GM12878 (cell line): ENCODE data around the gene OS9. TPM values are rescaled to one million over a fixed set of nuclear protein-coding genes. Genes with fewer than 3 reads are reported as not detected.

Experiments
- ATAC-seq: fragments of 200-7000 bp; cut with Tn5 transposase; 3 replicates; pipeline ENCODE4 v1.9.1; 2020; ENCODE audit warnings: mild to moderate bottlenecking, moderate library complexity
- BruUV-seq: library from RNA; stranded (reverse); fragments of 400-500 nt; replicated peaks from 2 replicates; lab custom pipeline; 2021; lab: Mats Ljungman, UMichigan
- CTCF ChIA-PET: fragments of 300-600 bp; sonication (Branson Sonifier 250); formaldehyde crosslinking; extraction: SDS; loops from one replicate; lab custom pipeline; 2021; ENCODE audit warnings: inconsistent platforms; lab: Yijun Ruan, JAX
- POLR2A ChIA-PET: fragments of 350-600 bp; formaldehyde crosslinking; extraction: SDS; loops from one replicate; lab custom pipeline; 2021; ENCODE audit warnings: inconsistent platforms; lab: Charles Lee
- RAD21 ChIA-PET: fragments of 300-600 bp; sonication (Branson Sonifier 250); formaldehyde crosslinking; loops from one replicate; lab custom pipeline; 2023; ENCODE audit warnings: antibody characterized with exemption; ENCODE audit not compliant: unreplicated experiment; lab: Charles Lee
- SMC1A ChIA-PET: fragments of 300-600 bp; sonication (Branson Sonifier 250); formaldehyde crosslinking; loops from one replicate; lab custom pipeline; 2023; ENCODE audit not compliant: unreplicated experiment, uncharacterized antibody; lab: Charles Lee
- DNase-seq: peaks from one replicate; pipeline ENCODE4 v3.0.0-alpha.2; 2011; ENCODE audit warnings: low read depth, low spot score
- FAIRE-seq: peaks from 3 replicates; lab custom pipeline; 2011; peaks lifted over from hg19 to GRCh38; lab: Jason Lieb, UNC
- H2AFZ ChIP-seq: 2 replicates; pipeline ENCODE4 v1.6.0; 2011; ENCODE audit warnings: low read depth, low read length, control low read depth; ENCODE audit not compliant: control insufficient read depth
- H3K27ac ChIP-seq: 2 replicates; pipeline ENCODE4 v1.5.1; 2011; ENCODE audit warnings: control low read depth; ENCODE audit not compliant: control insufficient read depth, insufficient read depth
- H3K27me3 ChIP-seq, 2 experiments: replicated peaks in 1 of 2; 2 replicates each; pipeline versions ENCODE4 v1.6.0 to v1.6.1; 2011; ENCODE audit warnings: low read length in 1 of 2; ENCODE audit not compliant: control insufficient read depth in 2 of 2, insufficient read depth in 2 of 2
- H3K36me3 ChIP-seq, 2 experiments: 2 replicates each; pipeline ENCODE4 v1.5.1; 2011; ENCODE audit warnings: low read length in 1 of 2; ENCODE audit not compliant: control insufficient read depth in 2 of 2, insufficient read depth in 2 of 2
- H3K4me1 ChIP-seq: 2 replicates; pipeline ENCODE4 v1.6.1; 2011; ENCODE audit warnings: mild to moderate bottlenecking, low read length, moderate library complexity, mixed read lengths; ENCODE audit not compliant: control insufficient read depth, insufficient read depth
- H3K4me2 ChIP-seq: 2 replicates; pipeline ENCODE4 v1.6.0; 2011; ENCODE audit warnings: control low read depth; ENCODE audit not compliant: control insufficient read depth, insufficient read depth
- H3K4me3 ChIP-seq: fragments of 200-600 bp; sonication (generic); 2 replicates; pipeline ENCODE4 v1.5.1; 2016
- H3K79me2 ChIP-seq: 2 replicates; pipeline ENCODE4 v1.6.0; 2011; ENCODE audit warnings: low read length; ENCODE audit not compliant: control insufficient read depth, insufficient read depth
- H3K9ac ChIP-seq: 2 replicates; pipeline ENCODE4 v1.8.0; 2011; ENCODE audit warnings: low read length, control low read depth, mixed read lengths; ENCODE audit not compliant: control insufficient read depth, insufficient read depth
- H3K9me3 ChIP-seq: replicated peaks from 3 replicates; pipeline ENCODE4 v1.5.1; 2011; ENCODE audit warnings: mild to moderate bottlenecking, low read length; ENCODE audit not compliant: control insufficient read depth, insufficient read depth
- H4K20me1 ChIP-seq: 2 replicates; pipeline ENCODE4 v1.6.0; 2011; ENCODE audit not compliant: control insufficient read depth, insufficient read depth
- CBFB ChIP-seq: IDR thresholded peaks from 2 replicates; pipeline ENCODE4 v1.6.1; 2016; ENCODE audit warnings: antibody characterized with exemption, low read depth
- ESRRA ChIP-seq: IDR thresholded peaks from 2 replicates; pipeline ENCODE4 v1.6.1; 2012; ENCODE audit warnings: mild to moderate bottlenecking, low read length, improper control_type of control experiment
- IKZF2 ChIP-seq, 2 experiments: fragments of 450-650 bp; IDR thresholded peaks; 2 replicates each; pipeline ENCODE4 v1.6.1; 2017; ENCODE audit warnings: mild to moderate bottlenecking in 2 of 2, moderate library complexity in 2 of 2
- MAX ChIP-seq: IDR thresholded peaks from 2 replicates; pipeline ENCODE4 v1.6.1; 2012; ENCODE audit warnings: low read depth, low read length, improper control_type of control experiment
- MXI1 ChIP-seq: fragments of 150-350 bp; IDR thresholded peaks from 2 replicates; pipeline ENCODE4 v1.6.1; 2011; ENCODE audit warnings: low read depth, mild to moderate bottlenecking, inconsistent platforms, low read length, improper control_type of control experiment
- MYC ChIP-seq: IDR thresholded peaks from 2 replicates; pipeline ENCODE4 v1.6.1; 2011; ENCODE audit warnings: mild to moderate bottlenecking, low read length, moderate library complexity, inconsistent platforms; ENCODE audit not compliant: insufficient read depth, insufficient replicate concordance, insufficient read length, severe bottlenecking
- NR2F1 ChIP-seq: fragments of 450-650 bp; conservative IDR thresholded peaks from 2 replicates; pipeline ENCODE4 v1.6.1; 2017; ENCODE audit warnings: mild to moderate bottlenecking
- RUNX3 ChIP-seq: IDR thresholded peaks from 2 replicates; pipeline ENCODE4 v1.6.1; 2012; ENCODE audit warnings: low read length, inconsistent platforms
- TARDBP ChIP-seq: IDR thresholded peaks from 2 replicates; pipeline ENCODE4 v1.6.1; 2016; ENCODE audit warnings: borderline replicate concordance
- ZBTB40 ChIP-seq: fragments of 450-650 bp; IDR thresholded peaks from 2 replicates; pipeline ENCODE4 v1.6.1; 2016; ENCODE audit warnings: mild to moderate bottlenecking, moderate library complexity, borderline replicate concordance
- ZNF622 ChIP-seq: fragments of 450-650 bp; IDR thresholded peaks from 2 replicates; pipeline ENCODE4 v1.6.1; 2017; ENCODE audit warnings: mild to moderate bottlenecking, inconsistent platforms
- WGBS: methylation state at CpG from one replicate; pipeline ENCODE4 v1.1.6; 2016; ENCODE audit warnings: low lambda C conversion rate; ENCODE audit not compliant: insufficient replicate concordance, insufficient coverage; ENCODE audit errors: missing lambda C conversion rate; 5-methylcytosine and 5-hydroxymethylcytosine counted together
- in situ Hi-C: fragments of 300-500 bp; cut with MboI; formaldehyde crosslinking; loops from 9 replicates; pipeline ENCODE4 v1.14.3; 2018; ENCODE audit warnings: mixed read lengths
- intact Hi-C: fragments of 100-400 bp; cut with micrococcal nuclease; formaldehyde crosslinking; loops from one replicate; pipeline ENCODE4 v1.14.2; 2022; ENCODE audit not compliant: unreplicated experiment
- polyA plus RNA-seq, 11 experiments: library from polyadenylated mRNA; depleted of rRNA in 4 of 11; unstranded in 6 of 11; stranded (reverse) in 5 of 11; fragments of >200 nt; fragmentation: Nextera tagmentation in 4 of 11; fragmentation: Illumina TruSeq in 1 of 11; extraction: Ambion mirVana in 4 of 11; extraction: Trizol in 1 of 11; gene quantifications; 1 replicate in 1 of 11; 2 replicates in 10 of 11; pipeline versions ENCODE4 v1.2.1 to v1.2.3, GENCODE V29; 2011 to 2016; ENCODE audit warnings: inconsistent platforms in 2 of 11, missing spikeins in 2 of 11, low read depth in 1 of 11
- total RNA-seq, 4 experiments: library from RNA; depleted of rRNA in 3 of 4; stranded (reverse); fragments of >200 nt in 3 of 4; fragmentation: Illumina TruSeq in 1 of 4; extraction: Trizol in 1 of 4; gene quantifications; 2 replicates each; pipeline versions ENCODE4 v1.2.1 to v1.2.3, GENCODE V29; 2013 to 2021
- TF ChIP-seq, protein P1 (sequence below): IDR thresholded peaks from 2 replicates; pipeline ENCODE4 v1.6.1; 2011; ENCODE audit warnings: low read depth, mild to moderate bottlenecking, low read length, moderate library complexity, borderline replicate concordance; ENCODE audit errors: extremely low read depth

The OS9 gene
- total and polyA plus RNA-seq, 10 of the 15 experiments (the other 5 are each of a cell fraction or from before 2014, with no cell fraction given), result 5.2 to 106 (median 79.1) TPM

DNA sequence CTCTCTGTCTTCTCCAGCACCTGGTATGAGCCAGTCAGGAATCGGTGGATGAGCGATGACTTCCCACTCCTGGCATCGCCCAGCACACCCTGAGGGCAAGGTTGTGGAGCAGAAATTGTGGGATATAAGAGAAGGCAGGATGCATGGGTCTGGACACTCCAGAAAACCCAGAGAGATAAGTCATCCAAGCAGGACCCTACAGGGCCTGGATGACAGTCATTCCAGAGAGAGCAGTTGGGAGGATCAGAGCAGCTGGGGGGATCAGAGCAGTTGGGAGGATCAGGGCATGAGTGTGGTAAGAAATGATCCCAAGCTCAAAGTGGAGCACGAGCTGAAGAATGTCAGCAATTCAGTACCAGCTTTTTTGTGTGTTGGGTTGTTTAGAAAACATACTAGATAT, 40.7 kb downstream of the OS9 start:
- Histone ChIP-seq H2AFZ (no peak overlapping the region), H4K20me1 (no peaks in the 10 kb centered on the region), H3K27ac (no peak overlapping the region), H3K9ac (no peak overlapping the region), H3K4me3 (no peak overlapping the region), H3K9me3 (no peaks in the 10 kb centered on the region), H3K27me3 (no peaks in the 10 kb centered on the region), H3K79me2 (0 out of 2 replicates have a peak, but pooled peaks cover 1% of the 10 kb centered on the region), H3K36me3 (peaks cover 4 to 12% of the 10 kb centered on the region in 2 experiments), H3K4me2 (no peak overlapping the region), H3K4me1 (no peaks in the 10 kb centered on the region)
- ATAC-seq, result no peak
- TF ChIP-seq ZNF622 (no peak), ESRRA (no peak), TARDBP (no peak), NR2F1 (no peak), IKZF2 (IDR thresholded peaks at IDR 0.05) (no peak), MXI1 (no peak), ZBTB40 (no peak), MYC (no peak), CBFB (no peak), MAX (no peak), RUNX3 (no peak)
- TF ChIP-seq, protein P1, sequence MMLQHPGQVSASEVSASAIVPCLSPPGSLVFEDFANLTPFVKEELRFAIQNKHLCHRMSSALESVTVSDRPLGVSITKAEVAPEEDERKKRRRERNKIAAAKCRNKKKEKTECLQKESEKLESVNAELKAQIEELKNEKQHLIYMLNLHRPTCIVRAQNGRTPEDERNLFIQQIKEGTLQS, result no peak
- no TSS peak for BruUV-seq
- in situ Hi-C loops (no loop called here), intact Hi-C loops (no loop called here)
- POLR2A ChIA-PET, result no interaction called here
- SMC1A ChIA-PET, result no interaction called here
- RAD21 ChIA-PET, result no interaction called here
- no peak for FAIRE-seq
- DNase-seq, result no peak
- WGBS, result 93% methylated on average over 4 of the region's 4 CpGs
- CTCF ChIA-PET, result no interaction called here
